Chondrocyte (in vitro differentiated cells): ENCODE results near the gene PALM. TPM values are rescaled to one million over a fixed set of nuclear protein-coding genes. Genes with fewer than 3 reads are reported as not detected.

Experiments used
- DNase-seq: peaks from one replicate; pipeline ENCODE4 v3.0.0; 2021; ENCODE audit warnings: mixed read lengths, low spot score
- H3K27ac Mint-ChIP-seq: one replicate; pipeline ENCODE4 v1.8.0; 2021; ENCODE audit warnings: mild to moderate bottlenecking, moderate library complexity, mixed read lengths; ENCODE audit not compliant: unreplicated experiment
- H3K27me3 Mint-ChIP-seq: 2 replicates; pipeline ENCODE4 v1.8.0; 2021; ENCODE audit warnings: low read depth, mixed read lengths
- H3K36me3 Mint-ChIP-seq: 2 replicates; pipeline ENCODE4 v1.8.0; 2021; ENCODE audit warnings: low read depth, mixed read lengths
- H3K4me1 Mint-ChIP-seq: 2 replicates; pipeline ENCODE4 v1.8.0; 2021; ENCODE audit warnings: low read depth, mild to moderate bottlenecking, mixed read lengths
- H3K4me3 Mint-ChIP-seq: one replicate; pipeline ENCODE4 v1.8.0; 2021; ENCODE audit warnings: mild to moderate bottlenecking, moderate library complexity, mixed read lengths; ENCODE audit not compliant: unreplicated experiment
- H3K9me3 Mint-ChIP-seq: 2 replicates; pipeline ENCODE4 v1.8.0; 2021; ENCODE audit warnings: low read depth, mixed read lengths
- CTCF ChIP-seq: fragments of 200-600 bp; sonication (generic); IDR thresholded peaks from 2 replicates; pipeline ENCODE4 v1.5.0; 2021; ENCODE audit warnings: antibody characterized with exemption, mild to moderate bottlenecking, moderate library complexity
- total RNA-seq: library from RNA; stranded (reverse); gene quantifications from 3 replicates; pipeline ENCODE4 v1.2.1, GENCODE V29; 2021

Gene PALM
- total RNA-seq, 1 donor from 2014 or later = 182 TPM

- TF ChIP-seq CTCF = no peak
- Mint-ChIP-seq H3K4me3 (peak overlapping the region; percentile 76), H3K9me3 (no peaks in the 10 kb centered on the region), H3K4me1 (peaks cover 33% of the 10 kb centered on the region), H3K27ac (peak overlapping the region; percentile 92), H3K27me3 (no peaks in the 10 kb centered on the region), H3K36me3 (no peaks in the 10 kb centered on the region)
- DNase-seq = peak; percentile 78
These were observed 73.1 kb downstream of the PALM start for GRCh38 chr19:781800-782184.

DNA sequence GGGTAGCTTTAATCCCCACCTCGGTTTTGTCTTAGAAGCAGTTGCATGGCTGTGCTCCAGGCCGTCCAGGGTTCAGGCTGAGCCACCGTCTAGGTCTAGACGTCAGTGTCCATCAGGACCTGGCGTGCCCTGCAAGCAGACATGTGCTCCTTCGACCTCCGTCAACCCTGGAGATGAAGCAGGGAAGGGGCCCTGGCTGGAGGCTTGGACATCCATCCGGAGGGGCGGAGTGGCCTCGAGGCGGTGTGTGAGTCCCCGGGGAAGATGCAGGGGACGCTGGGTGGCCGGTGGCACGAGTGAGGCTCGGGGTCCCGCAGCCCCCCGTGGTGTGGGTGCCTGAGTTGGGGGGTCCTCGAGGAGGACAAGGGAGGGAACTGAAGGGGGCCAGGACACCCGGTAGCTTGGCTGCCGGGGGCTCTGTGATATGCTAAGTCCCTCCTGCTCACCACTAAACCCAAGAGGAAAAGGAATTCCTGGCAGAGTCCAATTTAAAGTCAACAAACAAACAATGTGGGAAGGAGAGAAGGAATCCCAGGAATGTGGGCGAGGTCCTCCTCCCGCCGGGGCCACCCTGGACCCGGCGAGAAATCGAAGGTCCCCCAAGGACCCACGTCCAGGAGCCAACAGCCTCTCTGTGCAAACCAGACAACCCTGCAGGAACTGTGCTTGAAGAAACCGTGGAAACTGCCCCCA is 73.6 kb downstream of the PALM start:
- Mint-ChIP-seq H3K36me3 (no peaks in the 10 kb centered on the region), H3K4me1 (peaks cover 33% of the 10 kb centered on the region), H3K4me3 (peak overlapping the region; percentile 76), H3K27ac (peak overlapping the region; percentile 92), H3K9me3 (no peaks in the 10 kb centered on the region), H3K27me3 (no peaks in the 10 kb centered on the region)
- no peak for TF ChIP-seq CTCF
- peak; percentile 93 for DNase-seq

GRCh38 chr19:782878-783668 is 74.3 kb downstream of the PALM start:
- Mint-ChIP-seq H3K27ac (peak overlapping the region; percentile 92), H3K4me1 (peaks cover 33% of the 10 kb centered on the region), H3K36me3 (no peaks in the 10 kb centered on the region), H3K4me3 (peak overlapping the region; percentile 76), H3K27me3 (no peaks in the 10 kb centered on the region), H3K9me3 (no peaks in the 10 kb centered on the region)
- no peak for TF ChIP-seq CTCF
- DNase-seq = peak; percentile 58

- peaks cover 34% of the 10 kb centered on the region for H3K4me1 Mint-ChIP-seq
- no peak for TF ChIP-seq CTCF
- H3K36me3 Mint-ChIP-seq = no peaks in the 10 kb centered on the region
- no peaks in the 10 kb centered on the region for H3K9me3 Mint-ChIP-seq
- H3K27ac Mint-ChIP-seq = peak overlapping the region; percentile 32
- no peaks in the 10 kb centered on the region for H3K27me3 Mint-ChIP-seq
- DNase-seq = peak; percentile 84
- H3K4me3 Mint-ChIP-seq = peak overlapping the region; percentile 49
These were observed 75.8 kb downstream of the PALM start for GRCh38 chr19:784541-784940.

GRCh38 chr19:787536-787935 is 78.8 kb downstream of the PALM start:
- Mint-ChIP-seq H3K9me3 (no peaks in the 10 kb centered on the region), H3K27me3 (no peaks in the 10 kb centered on the region), H3K36me3 (no peaks in the 10 kb centered on the region), H3K4me1 (peaks cover 37% of the 10 kb centered on the region), H3K27ac (no peak overlapping the region), H3K4me3 (no peak overlapping the region)
- no peak for TF ChIP-seq CTCF
- DNase-seq = peak; percentile 82
